Sigmoid colon (tissue), 7 donors: ENCODE measurements around the gene AQP12B. TPM values are rescaled to one million over a fixed set of nuclear protein-coding genes. Genes with fewer than 3 reads are reported as not detected.
"Not testable (repeated sequence)": the region's sequence is repeated elsewhere in the genome, so short reads cannot be mapped to it uniquely, and the experiment has no call there.

Experiments
- DNase-seq: peaks from one replicate; pipeline ENCODE4 v3.0.0-alpha.2; 2019
- H3K27ac ChIP-seq, 4 donors: fragments of 200-600 bp; sonication (generic); one replicate each; pipeline ENCODE4 v1.5.1; 2016 to 2019; ENCODE audit warnings: mild to moderate bottlenecking in 1 of 4
- H3K27me3 ChIP-seq, 3 donors: fragments of 200-600 bp; sonication (generic); one replicate each; pipeline ENCODE4 v1.5.1; 2019; ENCODE audit warnings: mild to moderate bottlenecking in 1 of 3
- H3K36me3 ChIP-seq, 4 donors: fragments of 200-600 bp; sonication (generic); one replicate each; pipeline ENCODE4 v1.5.1; 2016 to 2019
- H3K4me1 ChIP-seq, 4 donors: fragments of 200-600 bp; sonication (generic); one replicate each; pipeline ENCODE4 v1.5.1; 2017 to 2019
- H3K4me3 ChIP-seq, 4 donors: fragments of 200-600 bp; sonication (generic); one replicate each; pipeline ENCODE4 v1.5.1; 2017 to 2019; ENCODE audit warnings: mild to moderate bottlenecking in 2 of 4, moderate library complexity in 1 of 4
- H3K9me3 ChIP-seq, 4 donors: fragments of 200-600 bp in 3 of 4; sonication (generic) in 3 of 4; one replicate each; pipeline versions ENCODE4 v1.5.1 to v1.6.1; 2013 to 2019
- EP300 ChIP-seq, 4 donors: sonication (generic); formaldehyde crosslinking; IDR thresholded peaks; one replicate each; pipeline ENCODE4 v1.6.1; 2017; ENCODE audit warnings: antibody characterized with exemption in 4 of 4
- POLR2A ChIP-seq, 2 donors: fragments of 450-650 bp; IDR thresholded peaks; one replicate each; pipeline ENCODE4 v1.6.1; 2016; ENCODE audit warnings: antibody characterized with exemption in 2 of 2, mild to moderate bottlenecking in 2 of 2, moderate library complexity in 2 of 2
- POLR2AphosphoS5 ChIP-seq, 4 donors: sonication (generic); formaldehyde crosslinking; IDR thresholded peaks; one replicate each; pipeline ENCODE4 v1.6.1; 2017; ENCODE audit warnings: antibody characterized with exemption in 4 of 4
- WGBS, 2 donors: extraction: QIAGEN DNeasy Blood & Tissue Kit; methylation state at CpG; one replicate each; pipeline ENCODE4 v1.1.7; 2013; 5-methylcytosine and 5-hydroxymethylcytosine counted together
- intact Hi-C: fragments of 100-400 bp; cut with DNase I; formaldehyde crosslinking; loops from one replicate; pipeline ENCODE4 v1.15.1; 2023
- polyA plus RNA-seq, 3 donors: library from polyadenylated mRNA; stranded (reverse); fragments of 200-250 nt; gene quantifications; one replicate each; pipeline ENCODE4 v1.2.3, GENCODE V29; 2013
- total RNA-seq, 4 donors: library from RNA; depleted of rRNA; stranded (reverse); fragments of >200 nt; gene quantifications; one replicate each; pipeline ENCODE4 v1.1.0, GENCODE V29; 2016
- TF ChIP-seq, protein P1 (sequence below), 4 experiments: fragments of 450-650 bp in 3 of 4; fragments of 200-600 bp in 1 of 4; IDR thresholded peaks; one replicate each; pipeline ENCODE4 v1.5.1; 2016 to 2019; ENCODE audit warnings: antibody characterized with exemption in 4 of 4, mild to moderate bottlenecking in 3 of 4, moderate library complexity in 2 of 4
- donor health status: healthy with polysubstance abuse.
- donor health status: Bipolar disorder and iron deficiency.
- donor health status: healthy.

The AQP12B gene
- total and polyA plus RNA-seq, 7 donors, result 1.2 to 5.5 TPM; not detected in 5

DNA sequence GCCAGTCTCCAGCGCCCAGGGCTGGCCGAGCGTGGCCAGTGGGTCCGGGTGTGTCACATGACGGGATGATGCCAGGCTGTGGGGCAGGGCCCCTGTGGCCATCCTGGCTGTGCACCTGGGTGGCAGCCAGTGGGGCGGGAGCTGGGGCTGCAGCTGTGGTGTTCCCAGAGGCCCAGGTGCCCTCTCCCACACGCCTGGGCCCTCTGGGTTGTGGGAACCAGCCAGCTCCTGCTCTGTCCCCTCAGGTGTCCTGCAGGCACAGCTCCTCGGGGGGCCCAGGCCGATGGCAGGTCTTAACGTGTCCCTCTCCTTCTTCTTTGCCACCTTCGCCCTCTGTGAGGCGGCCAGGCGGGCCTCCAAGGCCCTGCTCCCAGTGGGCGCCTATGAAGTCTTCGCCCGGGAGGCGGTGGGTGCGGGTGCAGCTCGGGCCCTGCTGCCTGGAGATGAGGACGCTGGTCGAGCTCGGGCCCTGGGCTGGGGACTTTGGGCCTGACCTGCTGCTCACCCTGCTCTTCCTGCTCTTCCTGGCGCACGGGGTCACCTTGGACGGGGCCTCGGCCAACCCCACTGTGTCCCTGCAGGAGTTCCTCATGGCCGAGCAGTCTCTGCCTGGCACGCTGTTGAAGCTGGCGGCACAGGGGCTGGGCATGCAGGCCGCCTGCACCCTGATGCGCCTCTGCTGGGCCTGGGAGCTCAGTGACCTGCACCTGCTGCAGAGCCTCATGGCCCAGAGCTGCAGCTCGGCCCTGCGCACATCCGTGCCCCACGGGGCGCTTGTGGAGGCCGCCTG lies 9.1 kb upstream of the AQP12B start, which contains the start of gene AQP12A:
TSS of gene AQP12A (plus strand) at position 236 of the 790 bp plus-strand sequence. CDS start at position 284, 48 bp downstream.
- H3K27ac ChIP-seq, H3K27me3 ChIP-seq, H3K9me3 ChIP-seq, H3K4me3 ChIP-seq, H3K36me3 ChIP-seq, H3K4me1 ChIP-seq, intact Hi-C loops, DNase-seq: not testable (repeated sequence)
- 83 to 92% methylated on average over 31 to 32 of the region's 37 CpGs for WGBS, 2 donors

GRCh38 chr2:240691075-240691427 lies 8.4 kb upstream of the AQP12B start:
- H3K4me1 ChIP-seq, intact Hi-C loops, H3K27me3 ChIP-seq, DNase-seq, H3K36me3 ChIP-seq, H3K4me3 ChIP-seq, H3K27ac ChIP-seq, H3K9me3 ChIP-seq: not testable (repeated sequence)
- WGBS, 2 donors, result 7 to 49% methylated on average over 1 of the region's 2 CpGs

- H3K4me3 ChIP-seq, H3K27me3 ChIP-seq, H3K36me3 ChIP-seq, H3K9me3 ChIP-seq, H3K27ac ChIP-seq, intact Hi-C loops, H3K4me1 ChIP-seq, DNase-seq: not testable (repeated sequence)
- 20 to 58% methylated on average over 7 to 8 of the region's 18 CpGs for WGBS, 2 donors
Observed at GRCh38 chr2:240690421-240691074, 7.9 kb upstream of the AQP12B start.

DNA sequence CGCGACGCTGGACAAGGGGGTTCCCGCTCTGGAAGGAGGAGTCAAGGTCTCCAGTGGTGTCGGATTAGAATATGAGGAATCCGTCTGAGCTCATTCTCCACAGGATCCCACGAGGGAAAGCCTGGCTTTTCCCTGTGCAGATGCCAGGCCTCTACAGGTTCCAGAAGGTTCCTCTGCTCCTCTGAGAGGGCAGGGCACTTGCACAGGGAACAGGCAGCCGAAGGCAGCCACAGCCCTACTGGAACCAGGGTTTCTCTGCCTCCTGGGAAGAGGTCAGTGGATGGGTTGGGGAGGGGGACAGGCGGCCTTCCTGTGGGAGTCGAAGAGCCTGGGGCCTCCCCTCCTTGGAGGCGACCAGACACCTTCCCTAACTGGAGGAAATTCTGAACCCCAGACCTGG lies 7.3 kb upstream of the AQP12B start:
- TF ChIP-seq POLR2AphosphoS5 (IDR thresholded peaks at IDR 0.05) (no peak), POLR2A (IDR thresholded peaks at IDR 0.05) (no peak), EP300 (IDR thresholded peaks at IDR 0.05) (no peak)
- TF ChIP-seq, protein P1, sequence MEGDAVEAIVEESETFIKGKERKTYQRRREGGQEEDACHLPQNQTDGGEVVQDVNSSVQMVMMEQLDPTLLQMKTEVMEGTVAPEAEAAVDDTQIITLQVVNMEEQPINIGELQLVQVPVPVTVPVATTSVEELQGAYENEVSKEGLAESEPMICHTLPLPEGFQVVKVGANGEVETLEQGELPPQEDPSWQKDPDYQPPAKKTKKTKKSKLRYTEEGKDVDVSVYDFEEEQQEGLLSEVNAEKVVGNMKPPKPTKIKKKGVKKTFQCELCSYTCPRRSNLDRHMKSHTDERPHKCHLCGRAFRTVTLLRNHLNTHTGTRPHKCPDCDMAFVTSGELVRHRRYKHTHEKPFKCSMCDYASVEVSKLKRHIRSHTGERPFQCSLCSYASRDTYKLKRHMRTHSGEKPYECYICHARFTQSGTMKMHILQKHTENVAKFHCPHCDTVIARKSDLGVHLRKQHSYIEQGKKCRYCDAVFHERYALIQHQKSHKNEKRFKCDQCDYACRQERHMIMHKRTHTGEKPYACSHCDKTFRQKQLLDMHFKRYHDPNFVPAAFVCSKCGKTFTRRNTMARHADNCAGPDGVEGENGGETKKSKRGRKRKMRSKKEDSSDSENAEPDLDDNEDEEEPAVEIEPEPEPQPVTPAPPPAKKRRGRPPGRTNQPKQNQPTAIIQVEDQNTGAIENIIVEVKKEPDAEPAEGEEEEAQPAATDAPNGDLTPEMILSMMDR (IDR thresholded peaks at IDR 0.05), result no peak
- no peak overlapping the region for H3K27ac ChIP-seq
- no peaks in the 10 kb centered on the region for H3K9me3 ChIP-seq

GRCh38 chr2:240688553-240688919 lies 5.9 kb upstream of the AQP12B start:
- no peak for DNase-seq
- Histone ChIP-seq H3K9me3 (no peaks in the 10 kb centered on the region), H3K27ac (no peak overlapping the region), H3K4me1 (no peaks in the 10 kb centered on the region), H3K27me3 (peaks cover 0 to 3% (median 0%) of the 10 kb centered on the region in 3 donors), H3K36me3 (no peaks in the 10 kb centered on the region), H3K4me3 (no peak overlapping the region)
- WGBS, 2 donors, result 93 to 97% methylated on average over 9 of the region's 9 CpGs
- TF ChIP-seq EP300 (IDR thresholded peaks at IDR 0.05) (no peak), POLR2AphosphoS5 (IDR thresholded peaks at IDR 0.05) (no peak), POLR2A (IDR thresholded peaks at IDR 0.05) (no peak)
- TF ChIP-seq, protein P1 (IDR thresholded peaks at IDR 0.05), result no peak
- intact Hi-C loops, result no loop called here

More for the DNA sequence above, 7.3 kb upstream of the AQP12B start:
- H3K4me3 ChIP-seq, result no peak overlapping the region
- no peaks in the 10 kb centered on the region for H3K27me3 ChIP-seq
- H3K36me3 ChIP-seq, result no peaks in the 10 kb centered on the region
- intact Hi-C loops, result no loop called here
- WGBS, 2 donors, result 77 to 85% methylated on average over 11 of the region's 11 CpGs
- no peaks in the 10 kb centered on the region for H3K4me1 ChIP-seq
- DNase-seq, result no peak

DNA sequence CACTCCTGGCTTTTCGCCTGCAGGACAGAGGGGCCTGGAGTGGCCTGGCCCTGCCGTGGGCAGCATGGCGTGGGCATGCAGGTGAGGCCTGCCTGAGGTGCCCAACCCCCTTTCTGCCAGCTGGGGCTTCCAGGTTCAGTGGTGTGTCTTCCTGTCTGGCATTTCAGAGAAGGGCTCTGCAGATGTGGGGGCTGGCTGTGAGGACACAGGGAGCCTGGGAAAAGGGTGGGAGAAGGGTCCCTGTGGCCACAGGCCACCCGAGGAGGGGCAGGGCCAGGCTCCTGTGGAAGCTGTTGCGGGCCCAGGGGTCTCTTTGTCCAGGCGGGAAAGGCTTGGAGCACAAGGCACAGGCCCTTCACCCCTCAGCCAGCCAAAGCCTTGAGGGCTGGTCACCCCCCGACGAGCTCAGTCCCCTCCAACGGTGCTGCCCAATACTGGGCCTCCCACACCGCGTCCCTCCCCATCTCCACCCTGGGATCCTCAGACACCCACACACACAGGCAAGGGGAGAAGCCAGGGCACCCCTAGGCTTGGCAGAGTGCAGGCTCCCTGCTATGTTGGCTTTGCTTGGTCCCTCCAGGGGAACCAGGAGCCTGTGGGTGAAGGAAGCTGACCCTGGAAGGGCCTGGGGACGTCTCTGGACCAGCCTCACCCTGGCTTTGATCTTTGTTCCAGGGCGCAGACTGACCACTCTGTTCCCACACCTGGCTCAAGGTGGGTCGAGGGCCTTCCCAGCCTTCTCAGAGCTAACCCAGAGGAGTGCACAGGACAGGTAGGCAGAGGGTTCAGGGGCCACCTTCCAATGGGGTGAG lies 5.3 kb upstream of the AQP12B start:
- no peaks in the 10 kb centered on the region for H3K9me3 ChIP-seq
- WGBS, 2 donors, result 88 to 89% methylated on average over 14 of the region's 14 CpGs
- H3K4me1 ChIP-seq, result no peaks in the 10 kb centered on the region
- H3K4me3 ChIP-seq, result no peak overlapping the region
- H3K36me3 ChIP-seq, result no peaks in the 10 kb centered on the region
- DNase-seq, result no peak
- TF ChIP-seq POLR2A (IDR thresholded peaks at IDR 0.05), result no peak
- TF ChIP-seq, protein P1 (IDR thresholded peaks at IDR 0.05), result no peak
- no peak overlapping the region for H3K27ac ChIP-seq
- H3K27me3 ChIP-seq, result peaks cover 0 to 3% (median 0%) of the 10 kb centered on the region in 3 donors
- intact Hi-C loops, result no loop called here
